A549 (cell line): Measurements from ENCODE around the gene FLYWCH1. TPM values are rescaled to one million over a fixed set of nuclear protein-coding genes. Genes with fewer than 3 reads are reported as not detected.

Experiments
- ATAC-seq, 2 experiments: fragments of 200-7000 bp in 1 of 2; fragments of >200 bp in 1 of 2; cut with Nextera tagmentation in 1 of 2; cut with Tn5 transposase in 1 of 2; 3 replicates each; pipeline versions ENCODE4 v1.8.0 to v1.9.1; 2018 to 2020; ENCODE audit warnings: mild to moderate bottlenecking in 1 of 2, moderate library complexity in 1 of 2
- CTCF ChIA-PET: fragments of 300-600 bp; sonication (Branson Sonifier 250); formaldehyde crosslinking; extraction: SDS; loops from one replicate; lab custom pipeline; 2021; ENCODE audit warnings: antibody characterized with exemption, inconsistent platforms; lab: Yijun Ruan, JAX
- POLR2A ChIA-PET: fragments of 350-600 bp; formaldehyde crosslinking; extraction: SDS; loops from one replicate; lab custom pipeline; 2021; ENCODE audit warnings: antibody characterized with exemption, inconsistent platforms; lab: Yijun Ruan, JAX
- DNase-seq, 2 experiments: peaks; one replicate each; pipeline versions ENCODE4 v3.0.0 to v3.0.0-alpha.2; 2011 to 2016; ENCODE audit warnings: low read depth in 1 of 2, low spot score in 1 of 2
- FAIRE-seq: peaks from 2 replicates; lab custom pipeline; 2011; peaks lifted over from hg19 to GRCh38; lab: Jason Lieb, UNC
- H3K27ac ChIP-seq, 2 experiments: fragments of >200 bp; sonication (Bioruptor Twin); formaldehyde crosslinking; 3 replicates each; pipeline ENCODE4 v1.5.1; 2016 to 2017
- H3K4me1 ChIP-seq: fragments of >200 bp; sonication (Bioruptor Twin); formaldehyde crosslinking; 3 replicates; pipeline ENCODE4 v1.6.1; 2016
- H3K4me2 ChIP-seq: fragments of >200 bp; sonication (Bioruptor Twin); formaldehyde crosslinking; 3 replicates; pipeline ENCODE4 v1.6.1; 2016
- H3K4me3 ChIP-seq: fragments of >200 bp; sonication (Bioruptor Twin); formaldehyde crosslinking; 3 replicates; pipeline ENCODE4 v1.5.1; 2016
- H3K9me3 ChIP-seq: fragments of >200 bp; sonication (Bioruptor Twin); formaldehyde crosslinking; 3 replicates; pipeline ENCODE4 v1.6.1; 2016
- BCL3 ChIP-seq: fragments of >200 bp; sonication (Bioruptor Twin); formaldehyde crosslinking; IDR thresholded peaks from 3 replicates; pipeline ENCODE4 v1.6.1; 2016
- CBX8 ChIP-seq: fragments of 200-600 bp; sonication (generic); IDR thresholded peaks from 2 replicates; pipeline ENCODE4 v1.6.1; 2016
- CTCF ChIP-seq: fragments of >200 bp; sonication (Bioruptor Twin); formaldehyde crosslinking; IDR thresholded peaks from 3 replicates; pipeline ENCODE4 v1.5.1; 2016
- EP300 ChIP-seq, 2 experiments: fragments of >200 bp; sonication (Bioruptor Twin); formaldehyde crosslinking; IDR thresholded peaks; 2 replicates in 1 of 2; 3 replicates in 1 of 2; pipeline ENCODE4 v1.6.1; 2016 to 2017
- GATA3 ChIP-seq: IDR thresholded peaks from 2 replicates; pipeline ENCODE4 v1.6.1; 2012; ENCODE audit warnings: borderline replicate concordance
- HOXA7 ChIP-seq: fragments of 250-450 bp; sonication (Bioruptor Pico); IDR thresholded peaks from 2 replicates; pipeline ENCODE4 v1.5.0; 2020; ENCODE audit warnings: mild to moderate bottlenecking, moderate library complexity
- HOXB13 ChIP-seq: fragments of 250-450 bp; sonication (Bioruptor Pico); IDR thresholded peaks from 2 replicates; pipeline ENCODE4 v1.5.0; 2020; ENCODE audit warnings: low read depth, mild to moderate bottlenecking, moderate library complexity
- JUN ChIP-seq, 2 experiments: fragments of >200 bp; sonication (Bioruptor Twin); formaldehyde crosslinking; IDR thresholded peaks; 2 replicates in 1 of 2; 3 replicates in 1 of 2; pipeline ENCODE4 v1.6.1; 2016 to 2017
- MAFK ChIP-seq: fragments of 450-650 bp; IDR thresholded peaks from 2 replicates; pipeline ENCODE4 v1.6.1; 2014; ENCODE audit not compliant: partially characterized antibody
- NFE2L2 ChIP-seq: fragments of 150-350 bp; conservative IDR thresholded peaks from 2 replicates; pipeline ENCODE4 v1.6.1; 2014; ENCODE audit warnings: low read length
- NPAS2 ChIP-seq: fragments of 250-450 bp; sonication (Bioruptor Pico); IDR thresholded peaks from 2 replicates; pipeline ENCODE4 v1.8.0; 2022; ENCODE audit warnings: mild to moderate bottlenecking, moderate library complexity, borderline replicate concordance
- NR3C1 ChIP-seq: fragments of >200 bp; sonication (Bioruptor Twin); formaldehyde crosslinking; IDR thresholded peaks from 3 replicates; pipeline ENCODE4 v1.6.1; 2017
- POLR2A ChIP-seq: IDR thresholded peaks from 2 replicates; pipeline ENCODE4 v1.6.1; 2012; ENCODE audit warnings: mild to moderate bottlenecking, low read length
- RAD21 ChIP-seq, 2 experiments: fragments of >200 bp in 1 of 2; sonication (Bioruptor Twin) in 1 of 2; formaldehyde crosslinking in 1 of 2; IDR thresholded peaks in 1 of 2; conservative IDR thresholded peaks in 1 of 2; 2 replicates in 1 of 2; 3 replicates in 1 of 2; pipeline ENCODE4 v1.6.1; 2012 to 2018; ENCODE audit warnings: inconsistent platforms in 1 of 2
- RARB ChIP-seq: fragments of 250-450 bp; sonication (Bioruptor Pico); IDR thresholded peaks from 2 replicates; pipeline ENCODE4 v1.8.0; 2021; ENCODE audit warnings: mild to moderate bottlenecking, moderate library complexity
- SMC3 ChIP-seq: fragments of >200 bp; sonication (Bioruptor Twin); formaldehyde crosslinking; IDR thresholded peaks from 3 replicates; pipeline ENCODE4 v1.6.1; 2018; ENCODE audit warnings: inconsistent platforms
- TP53 ChIP-seq: fragments of 250-450 bp; sonication (Bioruptor Pico); IDR thresholded peaks from 2 replicates; pipeline ENCODE4 v1.5.0; 2021; ENCODE audit warnings: mild to moderate bottlenecking, moderate library complexity
- USF2 ChIP-seq: fragments of 450-650 bp; IDR thresholded peaks from 2 replicates; pipeline ENCODE4 v1.6.1; 2014; ENCODE audit warnings: antibody characterized with exemption
- ZSCAN20 ChIP-seq: fragments of 250-450 bp; sonication (Bioruptor Pico); IDR thresholded peaks from 2 replicates; pipeline ENCODE4 v1.8.0; 2022; ENCODE audit warnings: mild to moderate bottlenecking, moderate library complexity
- WGBS: methylation state at CpG from one replicate; pipeline ENCODE4 v1.1.6; 2017; ENCODE audit errors: missing lambda C conversion rate; 5-methylcytosine and 5-hydroxymethylcytosine counted together
- polyA plus RNA-seq, 4 experiments: library from polyadenylated mRNA; depleted of rRNA in 3 of 4; stranded (reverse); fragments of >200 nt; fragmentation: RNase III in 1 of 4; extraction: RNeasy Plus Mini Kit Qiagen cat#74134 plus additional on column Dnase treatment in 1 of 4; gene quantifications; 2 replicates in 3 of 4; 3 replicates in 1 of 4; pipeline ENCODE4 v1.2.3, GENCODE V29; 2011 to 2017
- TF ChIP-seq, protein P1 (sequence below): fragments of 250-450 bp; sonication (Bioruptor Pico); IDR thresholded peaks from 2 replicates; pipeline ENCODE4 v1.5.0; 2021; ENCODE audit warnings: mild to moderate bottlenecking, moderate library complexity, borderline replicate concordance

FLYWCH1 gene
- polyA plus RNA-seq, 2 of the 4 experiments (the other 2 are of a cell fraction): 9.3 to 22.5 TPM

GRCh38 chr16:2914233-2914632 lies 2.5 kb downstream of the FLYWCH1 start:
- 97% methylated on average over 12 of the region's 12 CpGs for WGBS
- H3K27ac ChIP-seq: no peak overlapping the region
- CTCF ChIA-PET: interaction anchor here (1.0 to 14.3 kb wide), 7 partner anchors 8 to 75 kb away, joined by 3 to 87 read pairs (median 4); no protein-coding TSS in a partner anchor
- peaks cover 25% of the 10 kb centered on the region for H3K4me1 ChIP-seq
- TF ChIP-seq POLR2A (no peak), EP300 (IDR thresholded peaks at IDR 0.05) (no peak), GATA3 (no peak), BCL3 (no peak), ZSCAN20 (CRISPR knock-in tag) (no peak), CBX8 (no peak), NR3C1 (no peak), TP53 (CRISPR knock-in tag) (no peak), NPAS2 (CRISPR knock-in tag) (no peak), RARB (CRISPR knock-in tag) (no peak)
- TF ChIP-seq, protein P1, sequence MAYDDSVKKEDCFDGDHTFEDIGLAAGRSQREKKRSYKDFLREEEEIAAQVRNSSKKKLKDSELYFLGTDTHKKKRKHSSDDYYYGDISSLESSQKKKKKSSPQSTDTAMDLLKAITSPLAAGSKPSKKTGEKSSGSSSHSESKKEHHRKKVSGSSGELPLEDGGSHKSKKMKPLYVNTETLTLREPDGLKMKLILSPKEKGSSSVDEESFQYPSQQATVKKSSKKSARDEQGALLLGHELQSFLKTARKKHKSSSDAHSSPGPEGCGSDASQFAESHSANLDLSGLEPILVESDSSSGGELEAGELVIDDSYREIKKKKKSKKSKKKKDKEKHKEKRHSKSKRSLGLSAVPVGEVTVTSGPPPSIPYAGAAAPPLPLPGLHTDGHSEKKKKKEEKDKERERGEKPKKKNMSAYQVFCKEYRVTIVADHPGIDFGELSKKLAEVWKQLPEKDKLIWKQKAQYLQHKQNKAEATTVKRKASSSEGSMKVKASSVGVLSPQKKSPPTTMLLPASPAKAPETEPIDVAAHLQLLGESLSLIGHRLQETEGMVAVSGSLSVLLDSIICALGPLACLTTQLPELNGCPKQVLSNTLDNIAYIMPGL (CRISPR knock-in tag): no peak
- FAIRE-seq (no peak), DNase-seq (no peak), ATAC-seq (no peak)
- POLR2A ChIA-PET: interaction anchor here (1.0 kb wide), 1 partner anchor 9 kb away, joined by 3 read pairs; no protein-coding TSS in a partner anchor
- no peak overlapping the region for H3K4me3 ChIP-seq
- no peaks in the 10 kb centered on the region for H3K9me3 ChIP-seq
- no peak overlapping the region for H3K4me2 ChIP-seq

- ATAC-seq: no peak
- Histone ChIP-seq H3K4me2 (peak overlapping the region; percentile 20; the same call in 1 of the 3 replicates), H3K9me3 (no peaks in the 10 kb centered on the region), H3K4me3 (no peak overlapping the region), H3K27ac (peak overlapping the region; percentile 51 to 75), H3K4me1 (peaks cover 25% of the 10 kb centered on the region)
- ChIA-PET POLR2A (interaction anchor here (0.9 to 1.0 kb wide), 2 partner anchors 10 kb away, joined by 3 read pairs; no protein-coding TSS in a partner anchor), CTCF (interaction anchor here (0.5 to 14.3 kb wide), 9 partner anchors 9 to 265 kb away, joined by 3 to 87 read pairs (median 4); no protein-coding TSS in a partner anchor)
- FAIRE-seq: no peak
- TF ChIP-seq MAFK (peak; percentile 94), NFE2L2 (peak; percentile 80), NR3C1 (no peak)
- no peak for DNase-seq
- WGBS: 78% methylated on average over 13 of the region's 13 CpGs
Measured at GRCh38 chr16:2915196-2915929, 3.6 kb downstream of the FLYWCH1 start.

DNA sequence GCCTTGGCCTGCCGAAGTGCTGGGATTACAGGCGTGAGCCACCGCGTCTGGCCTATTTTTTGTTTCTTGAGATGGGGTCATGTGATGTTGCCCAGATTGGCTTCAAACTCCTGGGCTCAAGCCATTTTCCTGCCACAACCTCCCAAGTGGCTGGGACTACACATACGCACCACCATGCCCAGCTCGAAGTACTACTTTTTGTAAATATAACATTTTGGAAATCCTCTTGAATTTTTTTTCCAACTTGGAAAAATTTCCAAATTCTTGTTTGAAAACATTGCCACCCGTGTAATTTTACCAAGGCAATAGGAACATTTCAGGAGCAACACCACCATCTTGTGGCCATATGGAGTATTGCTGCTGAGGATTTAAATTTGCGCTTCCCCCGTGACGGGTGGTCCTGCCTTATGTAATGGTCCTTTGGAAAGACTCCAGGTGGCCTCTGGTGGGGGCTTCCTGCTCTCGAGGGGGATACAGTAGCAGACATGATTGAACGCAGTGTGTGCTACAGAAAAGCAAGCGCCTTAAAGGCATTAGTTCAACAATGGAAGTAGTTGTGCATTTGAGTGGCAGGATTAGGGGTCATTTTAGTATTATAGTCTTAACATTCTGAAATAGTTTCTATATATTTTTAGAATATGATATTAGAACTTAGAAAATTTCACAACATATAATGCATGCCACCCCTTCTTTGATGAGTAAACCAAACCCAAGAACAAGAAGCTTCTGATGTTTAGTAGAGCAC lies 8.0 kb downstream of the FLYWCH1 start:
- Histone ChIP-seq H3K4me2 (no peak overlapping the region), H3K27ac (no peak overlapping the region), H3K4me3 (no peak overlapping the region), H3K9me3 (no peaks in the 10 kb centered on the region), H3K4me1 (peaks cover 13% of the 10 kb centered on the region)
- ChIA-PET POLR2A (interaction anchor here (0.7 to 1.7 kb wide), 2 partner anchors 14 to 52 kb away, joined by 5 to 10 read pairs; no protein-coding TSS in a partner anchor), CTCF (interaction anchor here (0.7 to 14.3 kb wide), 46 partner anchors 7 to 244 kb away, joined by 3 to 87 read pairs (median 4); partner anchors contain the start of genes FLYWCH1, FLYWCH2 and KCTD5)
- no peak for FAIRE-seq
- ATAC-seq: peak; percentile 69 to 71; a peak in 5 of 6 replicates
- WGBS: 30% methylated on average over 13 of the region's 13 CpGs
- DNase-seq: peak; percentile 61 to 73
- TF ChIP-seq HOXA7 (0 out of 2 replicates have a peak, but pooled peaks have one; percentile 30), CTCF (peak; percentile 88), RAD21 (conservative IDR thresholded peaks at IDR 0.05 in 1 of 2, IDR thresholded peaks at IDR 0.05 in 1 of 2) (peak; percentile 81), USF2 (peak; percentile 33; the same call in 1 of the 2 replicates), JUN (IDR thresholded peaks at IDR 0.05) (no peak), SMC3 (peak; percentile 55), MAFK (no peak), HOXB13 (no peak), BCL3 (no peak)
